ENCODE measurements around the gene CD40. TPM values are rescaled to one million over a fixed set of nuclear protein-coding genes. Genes with fewer than 3 reads are reported as not detected.

The CD40 gene
- total and polyA plus RNA-seq, 7 experiments from 2014 or later: 1.7 to 10.0 (median 4.0) TPM

GRCh38 chr20:46119028-46119546 lies 973 bp downstream of the CD40 start:
- H3K27ac ChIP-seq (ENCODE audit: low read depth, low read length): no peak overlapping the region
- H3K4me3 Mint-ChIP-seq: peak overlapping the region in 9 of 10 donors; percentile 29 to 96 (median 91)
- CTCF ChIA-PET: interaction anchor here (0.6 to 0.7 kb wide), 2 partner anchors 111 to 142 kb away, joined by 3 read pairs; no protein-coding TSS in a partner anchor
- H3K36me3 ChIP-seq (ENCODE audit: control insufficient read depth in 2 of 3, insufficient read depth in 3 of 3, low read length in 3 of 3): peaks cover 0 to 5% (median 0%) of the 10 kb centered on the region in 3 experiments
- peak overlapping the region in 3 of 9 donors; percentile 12 to 30 (median 14) for H3K27ac Mint-ChIP-seq
- POLR2A ChIA-PET: no interaction called here
- peaks cover 0 to 2% (median 0%) of the 10 kb centered on the region in 11 donors for H3K9me3 Mint-ChIP-seq
- peaks cover 12 to 35% (median 23%) of the 10 kb centered on the region in 7 donors for H3K4me1 Mint-ChIP-seq
- no peaks in the 10 kb centered on the region for H3K27me3 ChIP-seq (ENCODE audit: control insufficient read depth in 2 of 2, insufficient read depth in 2 of 2, low read length in 2 of 2)
- no peak for DNase-seq
- intact Hi-C loops (cut with micrococcal nuclease): no loop called here
- H3K36me3 Mint-ChIP-seq: peaks cover 0 to 13% (median 5%) of the 10 kb centered on the region in 5 donors
- H3K4me1 ChIP-seq (ENCODE audit: control insufficient read depth in 2 of 2, insufficient read depth in 2 of 2, low read length in 2 of 2): peaks cover 0 to 5% of the 10 kb centered on the region in 2 donors
- no peak overlapping the region for H3K4me3 ChIP-seq (ENCODE audit: low read length)
- H3K27me3 Mint-ChIP-seq: peaks cover 0 to 20% (median 2%) of the 10 kb centered on the region in 5 donors
- H3K9me3 ChIP-seq (ENCODE audit: control insufficient read depth in 2 of 3, low read length in 3 of 3): no peaks in the 10 kb centered on the region
- ATAC-seq: peak; percentile 24

DNA sequence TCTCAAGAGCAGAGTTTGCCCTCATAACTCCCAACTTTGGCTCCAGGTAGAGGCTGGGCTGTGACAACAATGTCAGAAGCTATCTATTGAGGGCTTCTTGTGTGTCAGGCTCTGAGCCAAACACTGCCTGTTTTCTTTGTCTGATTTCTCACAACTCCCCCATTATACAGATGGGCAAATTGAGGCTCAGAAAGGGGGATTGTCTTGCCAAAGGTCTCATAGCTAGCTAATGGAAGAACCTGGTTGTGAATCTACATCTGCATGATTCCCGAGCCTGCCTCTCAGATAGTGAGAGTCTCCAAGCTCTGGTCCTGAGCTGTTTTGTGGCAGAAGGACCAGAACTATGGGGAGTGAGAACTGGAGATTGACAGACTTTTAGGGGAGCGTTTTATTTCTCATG lies 1.4 kb downstream of the CD40 start:
- ATAC-seq (no peak), DNase-seq (no peak)
- Histone ChIP-seq H3K4me1 (ENCODE audit: control insufficient read depth in 2 of 2, insufficient read depth in 2 of 2, low read length in 2 of 2) (peaks cover 0 to 5% of the 10 kb centered on the region in 2 donors), H3K27me3 (ENCODE audit: control insufficient read depth in 2 of 2, insufficient read depth in 2 of 2, low read length in 2 of 2) (no peaks in the 10 kb centered on the region), H3K4me3 (ENCODE audit: low read length) (no peak overlapping the region), H3K36me3 (ENCODE audit: control insufficient read depth in 2 of 3, insufficient read depth in 3 of 3, low read length in 3 of 3) (peaks cover 0 to 5% (median 0%) of the 10 kb centered on the region in 3 experiments), H3K27ac (ENCODE audit: low read depth, low read length) (no peak overlapping the region), H3K9me3 (ENCODE audit: control insufficient read depth in 2 of 3, low read length in 3 of 3) (no peaks in the 10 kb centered on the region)
- H3K4me3 Mint-ChIP-seq: peak overlapping the region in 5 of 10 donors; percentile 27 to 96 (median 93)
- intact Hi-C loops (cut with micrococcal nuclease): no loop called here
- peaks cover 0 to 13% (median 5%) of the 10 kb centered on the region in 5 donors for H3K36me3 Mint-ChIP-seq
- POLR2A ChIA-PET: no interaction called here
- H3K27me3 Mint-ChIP-seq: peaks cover 0 to 17% (median 0%) of the 10 kb centered on the region in 5 donors
- peaks cover 0 to 2% (median 0%) of the 10 kb centered on the region in 11 donors for H3K9me3 Mint-ChIP-seq
- peak overlapping the region in 3 of 9 donors; percentile 12 to 32 (median 25) for H3K27ac Mint-ChIP-seq
- CTCF ChIA-PET: no interaction called here
- peaks cover 12 to 35% (median 23%) of the 10 kb centered on the region in 7 donors for H3K4me1 Mint-ChIP-seq

DNA sequence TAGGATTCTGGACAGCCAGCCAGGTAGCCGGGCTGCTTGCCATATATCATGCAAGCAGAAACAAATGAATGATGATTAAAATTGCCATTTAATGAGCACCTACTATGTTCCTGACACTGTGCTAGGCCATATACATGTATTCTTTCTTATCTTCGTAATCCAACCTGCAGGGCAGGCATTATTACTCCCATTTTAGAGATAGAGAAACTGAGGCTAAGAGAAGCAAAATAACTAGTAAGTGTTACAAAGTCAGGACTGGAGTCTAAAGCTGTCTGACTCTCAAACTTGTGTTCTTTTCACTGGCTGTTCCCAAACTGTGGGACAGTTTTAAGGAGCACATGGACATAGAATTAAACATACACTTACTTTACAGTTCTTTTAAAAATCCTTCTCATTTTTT lies 2.0 kb downstream of the CD40 start:
- POLR2A ChIA-PET: no interaction called here

GRCh38 chr20:46121184-46121930 lies 3.2 kb downstream of the CD40 start:
- Mint-ChIP-seq H3K4me3 (no peak overlapping the region), H3K4me1 (peaks cover 11 to 28% (median 23%) of the 10 kb centered on the region in 7 donors), H3K27ac (peak overlapping the region in 1 of 9 donors; percentile 41), H3K36me3 (peaks cover 0 to 17% (median 13%) of the 10 kb centered on the region in 5 donors), H3K9me3 (no peaks in the 10 kb centered on the region), H3K27me3 (peaks cover 0 to 8% (median 0%) of the 10 kb centered on the region in 5 donors)
- Histone ChIP-seq H3K27me3 (ENCODE audit: control insufficient read depth in 2 of 2, insufficient read depth in 2 of 2, low read length in 2 of 2) (no peaks in the 10 kb centered on the region), H3K27ac (ENCODE audit: low read depth, low read length) (no peak overlapping the region), H3K36me3 (ENCODE audit: control insufficient read depth in 2 of 3, insufficient read depth in 3 of 3, low read length in 3 of 3) (peaks cover 0 to 5% (median 0%) of the 10 kb centered on the region in 3 experiments), H3K4me1 (ENCODE audit: control insufficient read depth in 2 of 2, insufficient read depth in 2 of 2, low read length in 2 of 2) (peaks cover 0 to 5% of the 10 kb centered on the region in 2 donors), H3K4me3 (ENCODE audit: low read length) (no peak overlapping the region), H3K9me3 (ENCODE audit: control insufficient read depth in 2 of 3, low read length in 3 of 3) (no peaks in the 10 kb centered on the region)
- DNase-seq: no peak
- ChIA-PET CTCF (interaction anchor here (0.6 kb wide), 1 partner anchor 133 kb away, joined by 5 read pairs; no protein-coding TSS in a partner anchor), POLR2A (no interaction called here)
- no peak for ATAC-seq
- intact Hi-C loops (cut with micrococcal nuclease): no loop called here

More for the DNA sequence above, 2.0 kb downstream of the CD40 start:
- intact Hi-C loops (cut with micrococcal nuclease): no loop called here
- ATAC-seq (no peak), DNase-seq (no peak)
- Histone ChIP-seq H3K4me1 (ENCODE audit: control insufficient read depth in 2 of 2, insufficient read depth in 2 of 2, low read length in 2 of 2) (peaks cover 0 to 5% of the 10 kb centered on the region in 2 donors), H3K4me3 (ENCODE audit: low read length) (no peak overlapping the region), H3K36me3 (ENCODE audit: control insufficient read depth in 2 of 3, insufficient read depth in 3 of 3, low read length in 3 of 3) (peaks cover 0 to 5% (median 0%) of the 10 kb centered on the region in 3 experiments), H3K9me3 (ENCODE audit: control insufficient read depth in 2 of 3, low read length in 3 of 3) (no peaks in the 10 kb centered on the region), H3K27ac (ENCODE audit: low read depth, low read length) (no peak overlapping the region), H3K27me3 (ENCODE audit: control insufficient read depth in 2 of 2, insufficient read depth in 2 of 2, low read length in 2 of 2) (no peaks in the 10 kb centered on the region)
- H3K9me3 Mint-ChIP-seq: peaks cover 0 to 2% (median 0%) of the 10 kb centered on the region in 11 donors
- no peak overlapping the region for H3K4me3 Mint-ChIP-seq
- peaks cover 12 to 35% (median 23%) of the 10 kb centered on the region in 7 donors for H3K4me1 Mint-ChIP-seq
- peaks cover 0 to 17% (median 0%) of the 10 kb centered on the region in 5 donors for H3K27me3 Mint-ChIP-seq
- CTCF ChIA-PET: no interaction called here
- H3K27ac Mint-ChIP-seq: peak overlapping the region in 1 of 9 donors; percentile 12
- H3K36me3 Mint-ChIP-seq: peaks cover 0 to 13% (median 5%) of the 10 kb centered on the region in 5 donors

- H3K9me3 ChIP-seq (ENCODE audit: control insufficient read depth in 2 of 3, low read length in 3 of 3): no peaks in the 10 kb centered on the region
- peaks cover 0 to 5% (median 0%) of the 10 kb centered on the region in 3 experiments for H3K36me3 ChIP-seq (ENCODE audit: control insufficient read depth in 2 of 3, insufficient read depth in 3 of 3, low read length in 3 of 3)
- H3K4me1 ChIP-seq (ENCODE audit: control insufficient read depth in 2 of 2, insufficient read depth in 2 of 2, low read length in 2 of 2): peaks cover 0 to 5% of the 10 kb centered on the region in 2 donors
- H3K27ac ChIP-seq (ENCODE audit: low read depth, low read length): no peak overlapping the region
- CTCF ChIA-PET: no interaction called here
- peaks cover 0 to 6% (median 0%) of the 10 kb centered on the region in 5 donors for H3K27me3 Mint-ChIP-seq
- intact Hi-C loops (cut with micrococcal nuclease): no loop called here
- peak overlapping the region in 1 of 9 donors; percentile 41 for H3K27ac Mint-ChIP-seq
- POLR2A ChIA-PET: no interaction called here
- H3K4me3 ChIP-seq (ENCODE audit: low read length): no peak overlapping the region
- H3K4me3 Mint-ChIP-seq: no peak overlapping the region
- DNase-seq (no peak), ATAC-seq (no peak)
- no peaks in the 10 kb centered on the region for H3K9me3 Mint-ChIP-seq
- peaks cover 11 to 28% (median 23%) of the 10 kb centered on the region in 7 donors for H3K4me1 Mint-ChIP-seq
- H3K36me3 Mint-ChIP-seq: peaks cover 0 to 17% (median 14%) of the 10 kb centered on the region in 5 donors
- no peaks in the 10 kb centered on the region for H3K27me3 ChIP-seq (ENCODE audit: control insufficient read depth in 2 of 2, insufficient read depth in 2 of 2, low read length in 2 of 2)
Measured at GRCh38 chr20:46122071-46122470, 4.0 kb downstream of the CD40 start.

DNA sequence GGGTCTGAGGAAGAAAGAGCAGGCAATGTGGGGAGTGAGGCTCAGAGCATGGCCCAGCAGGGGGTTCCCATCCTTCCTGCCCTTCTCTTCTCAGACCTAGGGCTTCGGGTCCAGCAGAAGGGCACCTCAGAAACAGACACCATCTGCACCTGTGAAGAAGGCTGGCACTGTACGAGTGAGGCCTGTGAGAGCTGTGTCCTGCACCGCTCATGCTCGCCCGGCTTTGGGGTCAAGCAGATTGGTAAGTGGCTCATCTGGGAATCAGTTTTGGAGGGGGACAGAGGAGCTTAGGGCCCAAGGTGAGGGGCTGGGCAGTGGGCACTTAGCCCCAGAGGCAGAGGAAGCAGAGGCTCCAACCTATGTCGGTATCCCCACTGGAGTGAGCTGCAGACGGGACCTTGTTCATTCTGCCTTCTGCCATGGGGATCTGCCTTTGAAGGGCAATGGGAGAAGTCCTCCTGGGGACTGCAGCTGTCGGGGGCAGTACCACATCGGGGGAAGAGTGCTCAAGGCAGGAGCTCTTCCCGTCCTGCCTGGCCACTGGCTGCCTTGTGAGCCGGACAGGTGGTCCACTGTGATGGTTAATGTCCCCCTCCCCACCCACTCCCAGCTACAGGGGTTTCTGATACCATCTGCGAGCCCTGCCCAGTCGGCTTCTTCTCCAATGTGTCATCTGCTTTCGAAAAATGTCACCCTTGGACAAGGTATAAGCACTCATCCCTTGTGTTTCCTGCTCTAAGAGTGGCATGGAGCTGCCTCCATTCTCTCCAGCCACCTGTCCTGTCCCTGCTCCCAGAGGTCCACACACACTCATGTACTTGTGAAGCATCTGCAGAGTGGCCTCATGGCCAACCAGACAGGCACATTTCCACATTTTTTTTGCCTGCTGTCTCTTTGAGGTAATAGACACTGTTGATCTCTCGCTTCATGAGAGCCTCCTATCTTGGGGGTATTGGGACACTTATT lies 4.7 kb downstream of the CD40 start:
- Histone ChIP-seq H3K4me3 (ENCODE audit: low read length) (no peak overlapping the region), H3K36me3 (ENCODE audit: control insufficient read depth in 2 of 3, insufficient read depth in 3 of 3, low read length in 3 of 3) (peaks cover 0 to 5% (median 0%) of the 10 kb centered on the region in 3 experiments), H3K27me3 (ENCODE audit: control insufficient read depth in 2 of 2, insufficient read depth in 2 of 2, low read length in 2 of 2) (no peaks in the 10 kb centered on the region), H3K4me1 (ENCODE audit: control insufficient read depth in 2 of 2, insufficient read depth in 2 of 2, low read length in 2 of 2) (peaks cover 0 to 5% of the 10 kb centered on the region in 2 donors), H3K9me3 (ENCODE audit: control insufficient read depth in 2 of 3, low read length in 3 of 3) (no peaks in the 10 kb centered on the region), H3K27ac (ENCODE audit: low read depth, low read length) (no peak overlapping the region)
- Mint-ChIP-seq H3K4me3 (no peak overlapping the region), H3K4me1 (peaks cover 7 to 23% (median 20%) of the 10 kb centered on the region in 7 donors), H3K36me3 (peaks cover 0 to 17% (median 14%) of the 10 kb centered on the region in 5 donors), H3K27me3 (peaks cover 0 to 6% (median 0%) of the 10 kb centered on the region in 5 donors), H3K27ac (no peak overlapping the region), H3K9me3 (no peaks in the 10 kb centered on the region)
- DNase-seq: no peak
- POLR2A ChIA-PET: no interaction called here
- intact Hi-C loops (cut with micrococcal nuclease): no loop called here
- CTCF ChIA-PET: no interaction called here
- no peak for ATAC-seq

Measured in naive thymus-derived CD4-positive, alpha-beta T cell (primary cell).